GM19438 (cell line): ENCODE data around the gene ARHGAP8.
"Not testable (repeated sequence)": the region's sequence is repeated elsewhere in the genome, so short reads cannot be mapped to it uniquely, and the experiment has no call there.

Experiments used
- ATAC-seq: cut with Tn5 transposase; IDR thresholded peaks from one replicate; pipeline ENCODE4 v1.9.1; 2021; ENCODE audit warnings: low read depth; ENCODE audit not compliant: unreplicated experiment

ARHGAP8 gene

DNA sequence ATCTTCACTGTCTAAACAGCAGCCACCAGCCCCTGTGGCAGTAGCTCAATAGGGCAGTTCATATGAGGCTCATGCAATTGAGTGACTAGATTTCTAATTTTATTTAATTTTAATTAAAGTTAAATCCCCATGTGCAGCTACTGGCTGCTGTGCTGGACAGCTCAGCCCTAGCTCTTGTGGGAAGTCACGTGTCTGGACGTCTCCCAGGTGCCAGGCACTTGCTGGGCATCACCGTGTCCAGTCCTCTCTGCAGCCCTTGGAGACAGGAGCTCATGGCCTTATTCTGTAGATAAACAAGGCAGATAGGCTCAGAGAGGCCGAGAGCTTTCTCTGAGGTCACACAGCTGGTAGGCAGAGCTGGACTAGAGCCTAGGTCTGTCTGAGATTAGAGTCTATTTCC is 95.0 kb downstream of the ARHGAP8 start:
- no peak for ATAC-seq

DNA sequence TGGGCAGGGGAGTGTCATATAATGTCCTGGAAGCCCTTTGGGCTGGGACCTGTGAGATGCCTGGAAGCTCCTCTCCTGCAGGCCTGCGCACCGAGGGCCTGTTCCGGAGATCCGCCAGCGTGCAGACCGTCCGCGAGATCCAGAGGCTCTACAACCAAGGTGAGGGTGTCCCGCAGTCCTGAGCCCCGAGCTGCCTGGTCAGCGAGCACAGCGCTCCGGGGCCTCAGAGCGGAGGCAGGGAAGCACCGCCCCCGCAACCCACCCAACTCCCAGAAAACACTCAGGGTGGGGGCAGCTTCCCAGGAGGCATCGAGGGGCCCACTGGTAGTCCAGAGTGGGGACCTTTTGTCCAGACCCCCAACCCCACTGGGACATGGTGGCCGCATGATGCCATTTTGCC is 95.5 kb downstream of the ARHGAP8 start:
- ATAC-seq, result no peak

DNA sequence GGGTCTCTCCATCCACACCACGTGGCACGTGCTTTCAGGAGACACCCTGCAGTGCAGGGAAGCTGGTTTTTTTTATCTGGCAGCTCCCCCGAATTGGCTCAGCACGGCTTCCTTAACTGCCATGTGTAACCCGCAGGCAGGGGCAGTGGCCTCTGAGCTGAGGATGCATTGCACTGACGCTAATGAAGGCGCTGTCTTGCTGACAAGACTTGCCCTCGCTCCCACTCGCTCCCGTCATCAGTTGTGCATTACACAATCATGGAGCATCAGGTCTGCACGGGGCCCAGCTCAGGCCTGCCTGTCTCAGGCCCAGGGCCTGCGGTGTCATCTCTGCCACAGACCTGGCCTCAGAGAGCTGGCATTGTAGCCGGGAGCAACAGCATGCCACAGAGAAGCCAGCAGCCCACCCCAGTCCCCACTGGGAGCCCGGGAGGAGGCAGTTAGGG is 95.9 kb downstream of the ARHGAP8 start:
- no peak for ATAC-seq

DNA sequence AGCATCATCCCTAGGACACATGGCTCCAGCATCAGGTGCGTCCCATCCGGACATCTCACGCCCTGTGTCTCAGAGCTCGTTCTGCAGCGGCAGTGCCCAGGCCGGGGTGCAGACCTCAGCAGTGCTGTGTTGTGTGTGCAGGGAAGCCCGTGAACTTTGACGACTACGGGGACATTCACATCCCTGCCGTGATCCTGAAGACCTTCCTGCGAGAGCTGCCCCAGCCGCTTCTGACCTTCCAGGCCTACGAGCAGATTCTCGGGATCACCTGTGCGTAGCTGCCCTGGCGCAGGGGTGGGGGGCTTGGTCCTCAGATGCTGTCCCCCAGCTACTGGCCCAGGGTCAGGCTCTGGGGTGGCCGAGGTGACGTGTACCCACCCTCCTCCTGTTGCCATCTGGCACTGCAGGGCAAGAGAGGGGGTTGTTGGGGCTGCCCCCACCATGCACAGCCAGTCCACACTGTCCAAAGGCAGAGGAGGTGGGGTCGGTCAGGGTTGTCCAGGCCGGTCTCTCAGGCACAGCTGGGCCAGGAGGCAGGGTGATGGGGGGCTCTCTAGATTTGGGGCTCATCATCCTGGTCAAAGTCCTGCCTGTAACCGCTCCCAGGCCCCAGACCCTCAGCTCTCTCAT is 96.5 kb downstream of the ARHGAP8 start:
- no peak for ATAC-seq

DNA sequence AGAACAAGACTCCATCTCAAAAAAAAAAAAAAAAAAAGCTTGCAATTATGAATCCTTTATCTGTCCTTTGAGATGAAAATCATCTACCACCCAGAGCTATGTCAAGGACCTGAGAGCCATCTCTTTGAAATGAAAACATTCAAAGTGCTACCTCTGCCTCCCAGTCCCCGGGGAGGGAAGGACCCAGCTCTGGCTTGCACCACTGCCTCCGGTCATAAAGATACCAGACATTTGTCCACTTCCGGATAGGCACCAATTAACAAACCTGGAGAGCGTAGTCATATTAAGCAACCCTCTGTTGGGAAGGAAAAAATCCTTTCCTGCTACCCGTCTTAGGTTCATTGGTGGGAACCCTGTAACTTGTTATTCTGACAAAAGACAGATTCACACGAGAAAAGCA is 98.6 kb downstream of the ARHGAP8 start:
- no peak for ATAC-seq

DNA sequence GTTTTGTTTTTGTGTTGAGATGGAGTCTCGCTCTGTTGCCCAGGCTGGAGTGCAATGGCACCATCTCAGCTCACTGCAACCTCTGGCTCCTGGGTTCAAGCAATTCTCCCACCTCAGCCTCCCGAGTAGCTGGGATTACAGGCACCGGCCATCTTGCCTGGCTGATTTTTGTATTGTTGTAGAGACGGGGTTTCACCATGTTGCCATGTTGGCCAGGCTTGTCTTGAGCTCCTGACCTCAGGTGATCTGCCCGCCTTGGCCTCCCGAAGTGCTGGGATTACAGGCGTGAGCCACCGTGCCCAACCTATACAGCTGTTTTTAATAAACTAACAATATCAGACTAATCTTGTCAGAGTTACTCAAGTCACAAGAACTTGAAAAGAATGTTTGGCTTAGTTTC is 102.3 kb downstream of the ARHGAP8 start:
- ATAC-seq, result not testable (repeated sequence)

DNA sequence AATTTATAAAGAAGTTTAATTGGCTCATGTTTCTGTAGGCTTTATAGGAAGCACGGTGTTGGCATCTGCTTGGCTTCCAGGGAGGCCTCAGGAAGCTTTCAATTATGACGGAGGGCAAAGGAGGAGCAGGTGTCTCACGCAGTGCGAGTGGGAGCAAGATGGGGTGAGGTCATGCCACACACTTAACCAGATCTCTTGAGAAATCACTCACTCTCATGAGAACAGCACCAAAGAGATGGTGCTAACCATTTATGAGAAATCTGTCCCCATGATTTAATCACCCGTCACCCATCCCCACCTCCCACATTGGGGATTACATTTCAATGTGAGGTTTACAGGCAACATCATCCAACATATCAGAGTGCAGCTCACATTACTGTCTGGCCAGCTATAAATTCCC is 103.5 kb downstream of the ARHGAP8 start:
- no peak for ATAC-seq

DNA sequence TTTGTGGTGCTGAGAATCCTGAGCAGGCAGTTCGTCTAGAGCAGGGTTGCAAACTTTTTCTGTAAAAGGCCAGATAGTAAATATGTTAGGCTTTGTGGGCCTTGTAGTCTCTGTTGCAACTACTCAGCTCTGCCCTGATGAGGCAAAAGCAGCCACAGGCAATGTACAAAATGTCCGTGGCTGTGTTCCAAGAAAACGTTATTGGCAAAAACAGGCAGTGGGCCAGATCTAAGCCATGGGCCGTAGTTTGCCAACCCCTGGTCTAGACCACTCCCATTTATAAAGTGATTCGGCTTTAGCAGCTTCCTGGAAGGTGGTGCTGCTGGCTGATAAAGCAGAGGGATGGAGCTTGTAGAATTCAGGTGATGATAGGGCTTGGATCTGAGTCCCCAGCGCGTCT is 106.4 kb downstream of the ARHGAP8 start:
- not testable (repeated sequence) for ATAC-seq

DNA sequence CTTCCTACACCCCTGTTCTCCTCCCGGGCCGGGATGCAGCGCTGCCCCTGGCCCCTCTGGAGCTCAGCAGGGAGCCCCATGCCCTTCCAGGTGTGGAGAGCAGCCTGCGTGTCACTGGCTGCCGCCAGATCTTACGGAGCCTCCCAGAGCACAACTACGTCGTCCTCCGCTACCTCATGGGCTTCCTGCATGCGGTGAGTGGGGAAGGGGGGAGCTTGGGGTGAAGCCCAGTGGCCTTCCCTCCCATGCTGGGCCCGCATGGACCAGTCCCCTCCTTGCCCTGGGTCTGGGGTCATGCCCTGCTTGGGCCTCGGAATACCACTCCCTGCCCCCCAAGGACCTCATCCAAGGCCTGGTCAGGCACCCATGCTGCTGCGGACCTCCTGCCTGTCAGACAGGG is 107.3 kb downstream of the ARHGAP8 start:
- ATAC-seq, result no peak

- ATAC-seq, result no peak
Measured at GRCh38 chr22:44860311-44860710, 107.9 kb downstream of the ARHGAP8 start.

DNA sequence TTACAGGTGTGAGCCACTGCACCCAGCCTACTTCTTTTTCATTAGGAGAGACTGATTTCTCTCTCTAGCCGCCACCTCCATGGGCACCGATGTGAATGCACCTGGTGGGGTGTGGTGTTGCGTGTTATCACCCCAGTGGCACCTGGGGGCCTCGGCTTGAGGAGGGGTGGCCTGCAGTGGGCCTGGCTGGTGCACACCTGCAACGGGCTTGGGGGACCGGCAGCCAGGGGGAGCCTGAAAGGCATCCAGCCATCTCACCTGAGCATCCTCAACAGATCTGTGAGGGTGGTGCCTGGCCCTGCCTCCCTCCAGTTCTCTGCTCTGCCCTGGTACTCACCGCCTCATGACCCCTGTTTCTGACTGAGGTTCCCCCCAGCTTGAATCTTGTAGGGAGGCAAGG is 108.9 kb downstream of the ARHGAP8 start:
- no peak for ATAC-seq

DNA sequence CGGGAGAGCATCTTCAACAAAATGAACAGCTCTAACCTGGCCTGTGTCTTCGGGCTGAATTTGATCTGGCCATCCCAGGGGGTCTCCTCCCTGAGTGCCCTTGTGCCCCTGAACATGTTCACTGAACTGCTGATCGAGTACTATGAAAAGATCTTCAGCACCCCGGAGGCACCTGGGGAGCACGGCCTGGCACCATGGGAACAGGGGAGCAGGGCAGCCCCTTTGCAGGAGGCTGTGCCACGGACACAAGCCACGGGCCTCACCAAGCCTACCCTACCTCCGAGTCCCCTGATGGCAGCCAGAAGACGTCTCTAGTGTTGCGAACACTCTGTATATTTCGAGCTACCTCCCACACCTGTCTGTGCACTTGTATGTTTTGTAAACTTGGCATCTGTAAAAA is 109.9 kb downstream of the ARHGAP8 start:
- ATAC-seq, result no peak

DNA sequence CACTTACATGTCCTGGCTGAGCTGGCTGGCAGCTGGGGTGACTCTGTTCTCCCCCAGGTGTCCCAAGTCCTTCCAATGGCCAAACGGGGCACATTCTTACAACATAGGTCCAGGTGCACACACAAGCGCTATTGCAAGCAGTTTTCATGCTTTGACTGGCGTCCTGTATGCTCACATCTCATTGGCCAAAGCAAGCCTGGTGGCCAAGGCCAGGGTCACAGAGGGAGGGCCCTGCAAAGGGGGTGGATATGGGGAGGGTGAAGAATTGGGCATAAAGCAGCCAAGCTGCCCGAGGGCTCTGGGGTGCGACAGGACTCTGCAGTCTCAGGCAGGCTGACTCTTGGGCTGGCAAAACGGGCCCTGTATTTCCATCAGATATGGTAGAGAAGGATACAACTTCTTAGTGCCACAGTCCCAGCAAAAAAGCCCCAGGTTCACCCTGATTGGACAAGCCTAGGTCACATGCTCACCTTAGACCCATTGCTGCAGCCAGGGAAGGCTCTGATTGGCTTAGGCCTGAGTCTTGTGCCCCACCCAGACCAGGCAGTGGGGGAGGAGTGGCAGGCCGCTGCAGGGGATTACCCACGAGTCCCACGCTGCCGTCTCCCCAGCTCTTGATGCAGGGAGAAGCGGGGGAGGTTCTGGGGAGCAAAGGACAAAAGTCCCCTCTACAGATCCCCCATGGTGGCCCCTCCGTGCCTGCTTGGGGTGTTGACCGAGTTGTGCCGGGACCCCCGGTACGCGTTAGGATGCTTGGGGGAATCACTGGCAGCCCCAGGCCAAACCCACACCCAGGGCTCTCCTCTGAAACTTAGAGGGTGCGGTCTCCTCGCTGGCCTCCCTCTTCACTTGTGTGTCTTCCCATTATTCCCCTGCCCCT is 110.8 kb downstream of the ARHGAP8 start:
- ATAC-seq, result no peak

DNA sequence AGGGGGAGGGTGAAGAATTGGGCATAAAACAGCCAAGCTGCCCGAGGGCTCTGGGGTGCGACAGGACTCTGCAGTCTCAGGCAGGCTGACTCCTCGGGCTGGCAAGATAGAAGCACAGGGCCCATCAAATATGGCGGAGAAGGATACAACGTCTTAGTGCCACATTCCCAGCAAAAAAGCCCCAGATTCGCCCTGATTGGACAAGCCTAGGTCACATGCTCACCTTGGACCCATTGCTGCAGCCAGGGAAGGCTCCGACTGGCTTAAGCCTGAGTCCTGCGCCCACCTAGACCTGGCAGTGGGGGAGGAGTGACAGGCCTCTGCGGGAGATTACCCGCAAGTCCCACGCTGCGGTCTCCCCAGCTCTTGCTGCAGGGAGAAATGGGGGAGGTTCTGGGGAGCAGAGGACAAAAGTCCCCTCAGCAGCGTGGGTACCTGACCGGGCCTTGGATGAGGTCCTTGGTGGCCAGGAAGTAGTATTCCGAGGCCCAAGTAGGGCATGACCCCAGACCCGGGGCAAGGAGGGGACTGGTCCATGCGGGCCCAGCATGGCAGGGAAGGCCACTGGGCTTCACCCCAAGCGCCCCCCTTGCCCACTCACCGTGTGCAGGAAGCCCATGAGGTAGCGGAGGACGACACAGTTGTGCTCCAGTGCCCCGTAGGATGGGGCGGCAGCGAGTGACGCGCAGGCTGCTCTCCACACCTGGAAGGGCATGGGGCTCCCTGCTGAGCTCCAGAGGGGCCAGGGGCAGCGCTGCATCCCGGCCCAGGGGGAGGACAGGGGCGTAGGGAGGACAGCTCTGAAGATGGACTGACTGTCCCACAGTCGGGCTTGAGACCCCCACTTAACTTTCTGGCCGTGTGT is 113.0 kb downstream of the ARHGAP8 start:
- no peak for ATAC-seq

DNA sequence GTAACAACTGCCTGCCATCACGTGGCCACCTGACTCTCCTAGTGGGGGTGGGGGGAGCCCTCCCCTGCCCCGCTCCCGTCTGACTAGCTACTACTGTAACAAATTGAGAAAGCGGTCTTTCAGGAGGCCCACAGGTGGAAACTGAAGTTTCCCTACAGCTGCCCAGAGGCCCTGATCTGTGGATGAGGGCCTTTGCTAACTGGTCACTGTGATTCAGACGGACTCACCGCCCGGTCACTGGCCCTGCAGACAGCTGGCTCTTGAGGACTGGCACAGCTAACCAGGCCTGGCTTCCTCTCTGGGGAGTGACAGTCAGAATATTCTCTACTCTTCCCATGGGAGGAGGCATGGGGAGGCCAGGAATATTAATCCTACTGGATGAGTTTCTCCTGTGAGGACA is 116.8 kb downstream of the ARHGAP8 start:
- ATAC-seq, result no peak

GRCh38 chr22:44870021-44870420 is 117.6 kb downstream of the ARHGAP8 start:
- ATAC-seq, result no peak

GRCh38 chr22:44871782-44872181 is 119.4 kb downstream of the ARHGAP8 start:
- no peak for ATAC-seq

GRCh38 chr22:44876921-44877320 is 124.5 kb downstream of the ARHGAP8 start:
- ATAC-seq, result no peak

DNA sequence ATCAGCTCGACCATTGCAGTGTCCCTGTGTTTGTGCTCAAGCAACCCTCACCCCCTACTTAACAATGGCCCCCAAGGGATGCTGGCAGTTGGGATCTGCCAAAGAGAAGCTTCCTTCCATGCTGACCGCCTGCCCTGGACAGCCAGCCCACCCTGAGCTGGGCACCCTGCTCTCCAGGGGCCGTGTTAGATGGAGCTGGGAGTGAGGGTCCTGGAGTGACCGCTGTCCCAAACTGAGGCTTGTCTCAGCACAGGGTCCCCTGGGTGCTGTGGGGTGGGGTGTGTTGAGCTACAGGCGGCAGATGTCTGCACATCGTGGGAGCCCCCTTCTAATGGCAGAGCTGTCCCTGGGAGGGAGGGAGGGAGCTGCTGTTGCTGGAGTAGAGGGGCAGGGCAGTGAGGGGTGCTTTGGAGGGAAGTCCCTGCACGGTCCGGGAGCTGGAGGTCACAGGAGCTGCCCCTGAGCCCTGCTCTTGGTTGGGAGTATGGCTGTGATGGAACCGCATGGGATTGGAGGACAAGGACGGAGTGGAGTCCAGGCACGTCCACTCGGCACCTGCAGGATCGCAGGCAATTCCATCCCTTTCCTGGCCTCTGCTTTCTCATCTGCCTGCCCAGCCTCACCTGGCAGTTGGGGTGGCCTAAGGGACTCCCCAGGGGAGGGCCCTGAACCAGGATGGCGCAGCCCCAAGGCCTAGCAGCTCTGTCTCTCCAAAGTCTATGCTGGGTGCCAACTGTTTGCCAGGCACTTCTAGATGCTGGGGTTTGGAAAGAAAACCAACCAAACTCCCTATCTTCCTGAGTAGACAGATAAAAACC is 126.3 kb downstream of the ARHGAP8 start:
- ATAC-seq, result no peak

DNA sequence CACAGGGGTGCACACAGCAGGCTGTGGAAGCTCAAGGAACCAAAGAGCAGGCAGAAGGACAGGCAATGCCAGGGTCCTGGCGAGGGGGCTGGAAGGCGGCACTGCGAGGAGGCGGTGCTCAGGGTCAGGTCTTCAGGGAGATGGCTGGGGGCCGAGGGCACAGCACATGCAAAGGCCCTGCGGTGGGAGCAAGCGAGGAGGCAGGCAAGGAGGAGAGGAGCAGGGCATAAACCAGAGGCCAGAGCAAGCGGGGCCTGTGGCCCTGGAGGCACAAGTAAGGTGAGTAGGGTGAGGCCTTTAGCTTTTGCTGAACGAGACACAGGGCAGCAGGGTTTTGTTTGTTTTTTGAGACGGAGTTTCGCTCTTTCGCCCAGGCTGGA is 126.9 kb downstream of the ARHGAP8 start:
- ATAC-seq, result no peak
